NCI-H1417 treated with DMSO at 0.1 percent for 48 hours (cell line): Measurements from ENCODE around the gene BBLN.
A peak's percentile ranks its signal among the peaks of the same experiment; 100 is the strongest.
"Not testable (repeated sequence)": the region's sequence is repeated elsewhere in the genome, so short reads cannot be mapped to it uniquely, and the experiment has no call there.

Source experiments
- DNase-seq: peaks from one replicate; lab custom pipeline; 2025; lab: John Stamatoyannopoulos, UW

BBLN gene

GRCh38 chr9:128124873-128125579 lies 35.0 kb upstream of the BBLN start:
- no peak for DNase-seq

- DNase-seq: no peak
These were observed 34.3 kb upstream of the BBLN start for GRCh38 chr9:128125580-128126354.

GRCh38 chr9:128127568-128127989 lies 32.5 kb upstream of the BBLN start, which contains the start of gene PTGES2:
TSS of gene PTGES2 (minus strand) at chr9:128127729. CDS start at chr9:128127717, 12 bp downstream.
- DNase-seq: no peak

GRCh38 chr9:128127990-128128835 lies 31.9 kb upstream of the BBLN start:
- peak; percentile 78 for DNase-seq

- DNase-seq: no peak
These were observed 31.1 kb upstream of the BBLN start for GRCh38 chr9:128128836-128129590.

- not testable (repeated sequence) for DNase-seq
These were observed 30.0 kb upstream of the BBLN start for GRCh38 chr9:128129976-128130590.

- not testable (repeated sequence) for DNase-seq
These were observed 29.4 kb upstream of the BBLN start for GRCh38 chr9:128130651-128131050.

- DNase-seq: not testable (repeated sequence)
These were observed 28.7 kb upstream of the BBLN start for GRCh38 chr9:128131346-128131745.

GRCh38 chr9:128132139-128132538 lies 27.9 kb upstream of the BBLN start:
- not testable (repeated sequence) for DNase-seq

- DNase-seq: not testable (repeated sequence)
These were observed 24.5 kb upstream of the BBLN start for GRCh38 chr9:128135561-128135960.

GRCh38 chr9:128136816-128137793 lies 23.0 kb upstream of the BBLN start:
- DNase-seq: no peak

- no peak for DNase-seq
These were observed 22.1 kb upstream of the BBLN start for GRCh38 chr9:128138001-128138400.

- DNase-seq: no peak
These were observed 20.4 kb upstream of the BBLN start for GRCh38 chr9:128139621-128140020.

GRCh38 chr9:128141604-128142003 lies 18.5 kb upstream of the BBLN start:
- no peak for DNase-seq

- no peak for DNase-seq
These were observed 18.0 kb upstream of the BBLN start for GRCh38 chr9:128142061-128142460.

GRCh38 chr9:128142596-128142995 lies 17.5 kb upstream of the BBLN start:
- no peak for DNase-seq

GRCh38 chr9:128143525-128144238 lies 16.4 kb upstream of the BBLN start:
- DNase-seq: no peak

- DNase-seq: no peak
These were observed 15.6 kb upstream of the BBLN start for GRCh38 chr9:128144239-128145181.
